ENCODE results near the gene CNPY1.

CNPY1 gene

GRCh38 chr7:155488483-155489127 is 57.8 kb downstream of the CNPY1 start:
- DNase-seq (ENCODE audit: low spot score), result no peak

DNA sequence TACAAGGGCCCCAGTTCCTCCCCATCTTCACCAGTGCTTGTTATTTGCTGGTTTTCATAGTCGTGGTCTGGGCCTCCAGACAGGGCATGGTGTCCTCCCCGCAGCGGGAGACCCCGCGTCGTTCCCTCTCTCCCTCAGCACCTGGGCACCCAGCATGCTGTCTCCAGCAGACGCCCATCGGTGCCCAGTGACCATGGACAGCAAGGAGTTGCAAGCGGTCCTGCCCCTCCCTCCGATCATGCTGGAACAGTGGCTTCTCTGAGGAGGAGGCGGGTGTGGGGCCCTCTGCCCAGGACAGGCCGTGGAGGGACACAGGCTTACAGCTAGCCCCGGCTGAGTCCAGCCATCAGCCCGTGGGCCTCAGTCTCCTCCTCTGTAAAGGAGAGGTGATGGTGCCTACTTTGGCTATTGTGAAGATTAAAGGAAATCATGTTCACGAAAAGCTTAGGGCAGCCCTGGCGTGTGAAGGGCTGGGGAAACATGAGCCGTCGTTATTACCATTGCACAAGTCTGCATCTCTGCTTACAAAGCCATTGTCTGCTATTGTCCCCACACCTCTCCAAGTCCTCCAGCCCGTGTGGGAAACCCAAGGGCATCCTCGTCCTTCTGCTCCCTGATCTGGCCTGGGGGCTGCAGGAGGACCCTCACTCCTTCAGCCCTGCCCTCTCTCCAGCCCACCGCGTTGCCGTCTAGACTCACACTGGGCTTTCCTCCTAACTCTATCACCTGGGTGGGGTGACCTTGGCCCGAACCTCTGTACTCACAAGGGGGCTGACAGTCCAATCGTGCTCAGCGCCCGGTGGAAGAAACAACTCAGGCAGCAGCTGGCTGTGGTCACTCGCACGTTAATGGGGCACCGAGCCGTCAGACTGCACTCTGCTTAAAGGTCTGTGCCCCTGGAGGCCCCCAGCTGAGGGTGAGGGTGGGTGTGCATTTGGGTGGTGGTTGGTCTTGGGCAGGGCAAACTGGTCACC is 58.6 kb downstream of the CNPY1 start:
- DNase-seq (ENCODE audit: low spot score), result no peak

- DNase-seq (ENCODE audit: low spot score), result no peak
These were observed 59.4 kb downstream of the CNPY1 start for GRCh38 chr7:155486783-155487508.

DNA sequence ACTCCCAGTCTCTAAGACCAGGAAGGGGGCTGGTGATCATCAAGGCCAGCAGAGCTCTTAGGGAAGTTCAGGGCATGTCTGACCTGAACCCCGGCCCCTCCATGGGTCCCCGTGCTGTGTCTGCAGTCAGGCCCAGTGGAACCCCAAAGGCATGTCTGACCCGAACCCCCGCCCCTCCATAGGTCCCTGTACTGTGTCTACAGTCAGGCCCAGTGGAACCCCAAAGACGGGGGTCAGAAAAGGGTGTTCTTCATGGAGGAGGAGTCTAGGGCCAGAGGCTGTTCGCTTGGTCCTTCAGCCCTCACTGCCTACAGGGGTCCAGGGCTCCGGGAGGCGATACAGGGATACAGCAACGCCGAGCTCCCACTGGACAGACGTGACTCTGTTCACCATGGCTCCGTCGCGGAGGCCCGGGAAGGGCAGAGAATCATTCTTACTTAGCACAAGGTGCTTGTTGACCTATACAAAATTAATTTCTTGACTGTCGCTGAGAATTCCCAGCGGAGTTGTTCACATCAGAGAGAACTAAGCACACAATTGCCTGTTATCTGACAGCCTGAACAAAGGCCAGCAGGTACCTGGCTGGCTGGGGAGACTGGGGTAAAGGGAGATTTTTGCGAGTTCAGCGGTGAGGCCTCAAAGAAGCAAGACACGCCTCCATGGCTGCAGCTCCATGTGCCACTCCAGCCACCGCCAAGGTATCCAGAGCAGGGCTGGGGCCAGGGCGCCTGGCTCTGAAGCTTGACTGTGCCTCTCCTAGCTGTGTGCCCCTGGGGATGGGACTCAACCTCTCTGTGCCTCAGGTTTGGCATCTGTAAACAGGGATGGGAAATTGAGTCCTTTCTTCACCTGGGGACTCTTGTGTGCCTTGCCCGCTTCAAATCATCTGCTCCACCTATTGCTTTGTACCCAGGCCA is 61.6 kb downstream of the CNPY1 start:
- no peak for DNase-seq (ENCODE audit: low spot score)

DNA sequence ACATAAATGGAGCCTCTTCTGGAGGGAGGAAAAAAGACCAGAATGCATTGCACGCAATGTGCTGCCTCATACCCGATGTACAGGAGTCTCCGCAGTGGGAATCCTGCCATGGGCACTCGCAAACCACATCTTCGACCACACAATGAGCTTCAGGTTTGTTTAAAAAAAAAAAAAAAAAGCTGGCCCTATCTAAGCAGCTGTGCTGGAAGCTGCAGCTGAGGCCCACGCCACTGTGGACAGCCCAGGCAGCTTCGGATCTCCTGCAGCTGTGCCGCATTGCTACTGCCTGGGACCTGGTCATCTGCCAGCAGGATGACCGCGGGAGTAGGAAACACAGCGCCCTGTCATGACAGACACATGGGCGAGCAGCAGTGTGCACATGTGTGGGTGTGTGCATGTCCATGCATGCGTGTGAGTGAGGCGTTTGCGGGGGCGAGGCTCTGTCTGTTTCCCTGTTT is 62.5 kb downstream of the CNPY1 start:
- no peak for DNase-seq (ENCODE audit: low spot score)

- no peak for DNase-seq (ENCODE audit: low spot score)
These were observed 63.1 kb downstream of the CNPY1 start for GRCh38 chr7:155483245-155483644.

GRCh38 chr7:155482511-155483183 is 63.7 kb downstream of the CNPY1 start:
- DNase-seq (ENCODE audit: low spot score), result no peak

GRCh38 chr7:155481764-155482163 is 64.6 kb downstream of the CNPY1 start:
- no peak for DNase-seq (ENCODE audit: low spot score)

DNA sequence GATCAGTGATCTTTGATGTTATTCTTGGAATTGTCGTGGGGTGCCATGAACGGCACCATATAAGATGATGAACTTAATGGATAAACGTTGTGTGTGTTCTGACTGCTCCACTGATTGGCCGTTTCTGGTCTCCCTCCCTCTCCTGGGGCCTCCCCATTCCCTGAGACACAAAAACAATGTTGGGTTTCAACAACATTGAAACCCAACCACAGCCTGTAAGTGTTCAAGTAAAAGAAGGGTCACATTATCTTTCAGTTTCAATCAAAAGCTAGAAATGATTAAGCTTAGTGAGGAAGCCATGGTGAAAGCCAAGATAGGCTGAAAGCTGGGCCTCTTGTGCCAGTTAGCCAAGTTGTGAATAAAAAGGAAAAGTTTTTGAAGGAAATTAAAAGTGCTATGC is 68.9 kb downstream of the CNPY1 start:
- no peak for DNase-seq (ENCODE audit: low spot score)

DNA sequence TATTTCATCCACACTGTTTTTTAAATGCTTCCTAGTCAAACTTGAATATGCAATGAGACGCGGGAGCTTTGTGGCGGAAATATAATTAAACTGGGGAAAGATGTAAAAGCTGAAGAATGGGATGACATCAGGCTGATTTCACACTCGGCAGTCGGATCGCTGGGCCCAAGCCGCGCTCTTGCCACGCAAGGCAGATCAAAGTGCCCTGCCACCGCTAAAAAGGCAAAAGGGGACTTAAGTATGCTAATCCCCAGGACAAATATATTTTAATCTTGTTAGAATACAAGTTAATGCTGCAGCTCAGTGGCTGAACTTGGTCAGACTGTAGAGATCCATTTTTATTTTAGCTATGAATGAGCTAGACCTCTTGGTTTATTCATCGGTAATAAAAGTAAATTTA is 74.6 kb downstream of the CNPY1 start:
- no peak for DNase-seq (ENCODE audit: low spot score)

- DNase-seq (ENCODE audit: low spot score), result no peak
These were observed 75.4 kb downstream of the CNPY1 start for GRCh38 chr7:155470686-155471638.

DNA sequence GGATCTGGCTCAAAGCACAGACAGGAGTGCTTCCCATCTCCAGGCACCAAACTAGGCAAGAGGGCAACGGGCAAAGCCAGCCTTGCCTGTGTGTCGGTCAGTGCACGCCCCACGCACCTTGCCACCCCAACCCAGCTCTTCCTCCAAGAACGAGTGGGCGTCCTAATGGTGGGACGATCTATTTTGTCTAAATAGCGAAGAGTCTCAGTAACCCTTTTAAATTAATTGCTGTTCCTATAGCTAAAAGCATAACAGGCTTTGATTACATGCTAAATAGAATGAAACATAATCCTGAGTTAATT is 76.2 kb downstream of the CNPY1 start:
- no peak for DNase-seq (ENCODE audit: low spot score)

DNA sequence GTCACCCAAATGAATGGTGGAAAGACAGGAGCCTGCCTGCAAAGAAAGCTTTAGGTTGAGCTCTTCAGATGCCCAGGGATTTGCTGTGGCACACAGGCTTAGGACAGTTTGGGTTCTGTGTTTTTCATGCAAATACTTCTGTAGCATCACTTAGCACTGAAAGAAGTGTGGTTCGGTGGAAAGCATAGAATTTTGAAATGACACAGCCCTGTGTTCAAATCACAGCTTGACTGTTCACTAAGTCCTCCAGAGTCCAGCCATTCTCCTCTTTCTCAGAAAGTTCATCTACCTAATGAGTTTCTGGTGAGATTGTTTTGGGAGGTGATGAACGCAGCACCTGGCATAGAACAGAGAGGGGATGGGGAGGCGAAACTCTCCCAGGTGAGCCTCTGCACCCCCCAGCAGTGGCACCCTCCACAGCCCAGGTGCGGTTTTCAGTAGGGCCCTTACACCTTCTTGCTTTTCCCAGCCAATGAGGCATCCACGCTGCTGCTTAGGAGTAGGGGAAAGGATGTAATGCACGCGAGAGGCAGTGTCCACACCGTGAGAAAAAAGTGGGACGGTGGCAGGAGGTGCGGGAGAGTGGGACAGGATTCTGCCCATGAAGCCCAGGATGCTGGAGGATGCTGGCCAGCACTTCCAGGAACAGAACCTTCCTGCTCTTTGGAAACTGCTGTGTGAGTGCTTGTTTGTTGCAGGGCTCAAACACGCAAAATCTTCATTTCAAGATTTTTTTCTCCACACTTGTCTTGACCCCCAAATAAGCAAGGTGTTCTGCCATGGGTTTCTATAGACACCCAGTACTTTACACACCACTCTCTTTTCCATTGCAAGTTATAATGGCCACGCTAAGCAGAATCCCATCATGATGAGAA is 76.8 kb downstream of the CNPY1 start:
- DNase-seq (ENCODE audit: low spot score), result no peak

GRCh38 chr7:155468785-155469148 is 77.6 kb downstream of the CNPY1 start:
- no peak for DNase-seq (ENCODE audit: low spot score)

DNA sequence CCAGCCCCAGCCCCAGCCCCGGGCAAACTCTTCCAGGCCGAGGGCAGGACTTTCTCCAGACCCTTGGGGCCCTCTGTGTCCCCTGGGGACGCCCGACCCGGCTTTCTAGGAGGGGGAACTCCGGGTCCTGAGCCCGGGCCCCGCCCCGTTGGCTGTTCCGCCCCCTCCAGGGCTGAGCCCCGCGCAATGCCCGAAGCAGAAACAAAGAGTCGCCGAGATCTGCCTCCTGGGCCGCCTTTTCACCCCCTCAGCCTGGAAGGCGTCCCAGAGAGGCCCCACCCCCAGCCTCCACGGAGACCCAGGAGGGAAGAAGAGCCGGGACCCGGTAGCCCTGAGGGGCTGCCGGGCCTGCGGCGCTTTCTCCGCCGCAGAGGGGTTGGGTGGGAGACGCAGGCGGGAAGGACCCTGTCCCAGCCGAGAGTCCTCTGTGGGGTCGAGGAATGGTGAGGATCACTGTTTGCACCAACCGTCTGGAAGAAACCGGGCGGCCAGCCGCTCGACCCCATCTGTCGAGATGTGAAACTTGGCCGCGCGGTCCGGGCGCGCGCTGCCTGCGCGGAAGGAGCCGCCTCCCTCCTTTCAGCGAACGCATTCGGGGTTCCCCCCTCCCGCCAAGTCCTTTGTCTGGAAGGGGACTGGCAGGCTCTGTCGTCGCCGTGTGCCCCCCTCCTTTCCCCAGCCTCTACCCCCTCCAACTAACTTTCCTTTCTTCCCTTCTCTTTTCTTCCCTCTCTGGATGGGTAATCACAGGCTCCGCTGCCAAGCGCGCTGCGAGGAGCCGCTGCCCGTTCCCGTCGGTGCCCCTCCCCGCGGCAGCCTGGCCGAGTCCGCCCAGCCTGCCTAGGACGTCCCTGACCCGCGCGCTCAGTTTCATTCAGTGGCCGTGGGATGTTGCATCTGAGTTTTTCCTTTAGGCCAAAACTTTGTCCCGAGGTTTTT is 78.2 kb downstream of the CNPY1 start:
- no peak for DNase-seq (ENCODE audit: low spot score)

DNA sequence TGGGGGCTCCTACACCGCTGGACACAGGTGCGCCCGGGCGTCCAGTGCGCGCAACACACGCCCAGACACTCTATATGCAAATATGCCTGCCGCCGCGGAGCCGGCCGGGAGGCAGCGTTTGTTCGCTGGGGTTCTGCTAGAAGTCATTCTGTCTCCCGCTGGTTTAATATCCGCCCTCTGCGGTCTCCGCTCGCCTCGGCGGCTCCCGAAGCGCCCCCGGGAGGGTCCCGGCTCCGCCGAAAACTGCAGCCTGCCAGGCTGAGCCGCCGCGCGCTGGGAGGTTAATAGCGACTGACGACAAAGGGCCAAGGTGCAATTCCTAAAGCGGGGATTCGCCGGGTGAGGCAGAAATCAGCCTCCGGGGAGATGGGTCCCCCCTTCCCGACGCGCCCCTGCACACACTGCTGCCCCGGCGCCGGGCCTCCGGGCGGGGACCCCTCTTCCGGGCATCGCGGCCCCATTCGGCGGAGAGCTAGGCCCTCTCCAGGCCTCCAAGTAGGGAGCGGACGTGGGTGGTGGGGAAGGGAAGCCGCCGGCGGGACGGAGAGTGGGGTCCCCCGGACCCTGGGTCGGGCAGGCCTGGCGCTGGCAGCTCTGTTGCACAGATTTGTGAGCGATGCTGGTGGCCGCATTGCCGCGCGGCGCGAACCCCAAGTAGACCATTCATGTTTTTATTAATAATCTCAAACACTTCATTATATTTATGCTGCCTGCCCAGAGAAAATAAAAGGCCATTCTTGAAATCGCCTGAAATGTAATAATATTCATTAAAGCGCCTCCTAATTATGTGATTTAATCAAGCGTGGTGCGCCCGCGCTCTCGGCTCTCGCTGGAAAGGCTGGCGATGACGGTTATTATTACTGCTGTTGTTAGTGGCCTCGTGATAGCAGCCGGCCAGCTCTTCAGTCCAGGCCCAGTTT is 79.3 kb downstream of the CNPY1 start:
- DNase-seq (ENCODE audit: low spot score), result no peak

All from CD4-positive, alpha-beta T cell treated with Interleukin-15 for 4 hours (primary cell).